IMR-90 (cell line): Measurements from ENCODE around the gene IL36RN. TPM values are rescaled to one million over a fixed set of nuclear protein-coding genes. Genes with fewer than 3 reads are reported as not detected.

Experiments
- ATAC-seq: fragments of 200-7000 bp; cut with Tn5 transposase; 2 replicates; pipeline ENCODE4 v1.9.1; 2020; ENCODE audit warnings: low read depth, mild to moderate bottlenecking, moderate library complexity
- BruUV-seq: library from RNA; stranded (reverse); fragments of 400-500 nt; replicated peaks from 2 replicates; lab custom pipeline; 2021; lab: Mats Ljungman, UMichigan
- CTCF ChIA-PET: fragments of 300-600 bp; formaldehyde crosslinking; extraction: SDS; loops from one replicate; lab custom pipeline; 2021; ENCODE audit warnings: antibody characterized with exemption; lab: Yijun Ruan, JAX
- POLR2A ChIA-PET: fragments of 300-600 bp; sonication (Branson Sonifier 250); formaldehyde crosslinking; loops from one replicate; lab custom pipeline; 2022; ENCODE audit warnings: antibody characterized with exemption; ENCODE audit not compliant: unreplicated experiment; lab: Charles Lee
- DNase-seq: peaks from one replicate; pipeline ENCODE4 v3.0.0; 2013
- H2AFZ ChIP-seq: replicated peaks from 2 replicates; pipeline ENCODE3; 2013; ENCODE audit warnings: low read length, mild to moderate bottlenecking; ENCODE audit not compliant: poor library complexity
- H2AK5ac ChIP-seq: 2 replicates; pipeline ENCODE4 v1.6.1; 2013; ENCODE audit warnings: low read depth, low read length, inconsistent platforms
- H2AK9ac ChIP-seq: replicated peaks from 2 replicates; pipeline ENCODE3; 2013; ENCODE audit warnings: mild to moderate bottlenecking, low read depth, low read length, moderate library complexity; ENCODE audit not compliant: poor library complexity
- H2BK120ac ChIP-seq: 2 replicates; pipeline ENCODE4 v1.6.1; 2013; ENCODE audit warnings: low read depth, low read length, inconsistent platforms
- H2BK15ac ChIP-seq: 3 replicates; pipeline ENCODE4 v1.6.1; 2013; ENCODE audit warnings: low read depth, low read length, inconsistent platforms
- H2BK20ac ChIP-seq: 2 replicates; pipeline ENCODE4 v1.6.1; 2013; ENCODE audit warnings: low read depth, mild to moderate bottlenecking, inconsistent platforms, low read length, moderate library complexity
- H2BK5ac ChIP-seq: 2 replicates; pipeline ENCODE4 v1.6.1; 2013; ENCODE audit warnings: mild to moderate bottlenecking, low read depth, low read length, inconsistent platforms; ENCODE audit not compliant: poor library complexity, severe bottlenecking
- H3K14ac ChIP-seq: replicated peaks from 2 replicates; pipeline ENCODE4 v1.6.1; 2013; ENCODE audit warnings: low read depth, low read length, inconsistent platforms
- H3K18ac ChIP-seq: 2 replicates; pipeline ENCODE4 v1.6.1; 2013; ENCODE audit warnings: low read depth, low read length, control low read depth
- H3K23ac ChIP-seq: 2 replicates; pipeline ENCODE4 v1.6.1; 2013; ENCODE audit warnings: low read depth, low read length, inconsistent platforms
- H3K27ac ChIP-seq: 2 replicates; pipeline ENCODE4 v1.5.1; 2013; ENCODE audit warnings: mild to moderate bottlenecking, control low read depth, low read length; ENCODE audit not compliant: insufficient read depth
- H3K27me3 ChIP-seq: 2 replicates; pipeline ENCODE4 v1.6.1; 2013; ENCODE audit warnings: low read length; ENCODE audit not compliant: control insufficient read depth, insufficient read depth
- H3K36me3 ChIP-seq: 2 replicates; pipeline ENCODE4 v1.6.1; 2013; ENCODE audit warnings: low read length, mixed read lengths; ENCODE audit not compliant: control insufficient read depth, insufficient read depth
- H3K4ac ChIP-seq: 2 replicates; pipeline ENCODE4 v1.6.1; 2013; ENCODE audit warnings: low read depth, low read length, inconsistent platforms
- H3K4me1 ChIP-seq: 2 replicates; pipeline ENCODE4 v1.6.1; 2013; ENCODE audit warnings: low read length, mixed read lengths; ENCODE audit not compliant: control insufficient read depth, insufficient read depth
- H3K4me2 ChIP-seq: 2 replicates; pipeline ENCODE4 v1.6.1; 2013; ENCODE audit warnings: low read depth, mild to moderate bottlenecking, control low read depth, low read length, moderate library complexity
- H3K4me3 ChIP-seq: 2 replicates; pipeline ENCODE4 v1.5.1; 2013; ENCODE audit warnings: low read depth, mild to moderate bottlenecking, control low read depth, low read length, moderate library complexity; ENCODE audit not compliant: insufficient read depth
- H3K56ac ChIP-seq: 2 replicates; pipeline ENCODE4 v1.6.1; 2013; ENCODE audit warnings: low read length, inconsistent platforms; ENCODE audit not compliant: insufficient read depth; ENCODE audit errors: extremely low read depth
- H3K79me1 ChIP-seq, 2 experiments: 2 replicates each; pipeline ENCODE4 v1.6.1; 2013; ENCODE audit warnings: low read length in 2 of 2, inconsistent platforms in 1 of 2, low read depth in 1 of 2
- H3K9ac ChIP-seq: 2 replicates; pipeline ENCODE4 v1.6.1; 2013; ENCODE audit warnings: low read depth, low read length, control low read depth
- H3K9me1 ChIP-seq: 2 replicates; pipeline ENCODE4 v1.6.1; 2013; ENCODE audit warnings: low read length, inconsistent platforms; ENCODE audit not compliant: insufficient read depth
- H3K9me3 ChIP-seq: 2 replicates; pipeline ENCODE4 v1.6.1; 2013; ENCODE audit warnings: low read length; ENCODE audit not compliant: control insufficient read depth, insufficient read depth
- H4K20me1 ChIP-seq: 2 replicates; pipeline ENCODE4 v1.6.1; 2013; ENCODE audit warnings: low read length, inconsistent platforms; ENCODE audit not compliant: insufficient read depth
- H4K5ac ChIP-seq: 2 replicates; pipeline ENCODE4 v1.6.1; 2013; ENCODE audit warnings: mild to moderate bottlenecking, low read depth, low read length, control low read depth
- H4K8ac ChIP-seq, 2 experiments: 2 replicates each; pipeline ENCODE4 v1.6.1; 2013; ENCODE audit warnings: low read depth in 2 of 2, low read length in 2 of 2, control low read depth in 1 of 2, inconsistent platforms in 1 of 2
- H4K91ac ChIP-seq: 2 replicates; pipeline ENCODE4 v1.6.1; 2013; ENCODE audit warnings: low read depth, low read length, inconsistent platforms; ENCODE audit not compliant: insufficient read depth
- BHLHE40 ChIP-seq: fragments of 150-350 bp; IDR thresholded peaks from 2 replicates; pipeline ENCODE4 v1.6.1; 2016; ENCODE audit warnings: mild to moderate bottlenecking, low read depth, low read length
- MAFK ChIP-seq: IDR thresholded peaks from 2 replicates; pipeline ENCODE4 v1.6.1; 2012; ENCODE audit warnings: low read depth, low read length, improper control_type of control experiment
- MXI1 ChIP-seq: IDR thresholded peaks from 2 replicates; pipeline ENCODE4 v1.6.1; 2012; ENCODE audit warnings: low read depth, mild to moderate bottlenecking, low read length, moderate library complexity, borderline replicate concordance
- NFE2L2 ChIP-seq: fragments of 150-350 bp; IDR thresholded peaks from 2 replicates; pipeline ENCODE4 v1.6.1; 2016; ENCODE audit warnings: low read depth, mild to moderate bottlenecking, low read length
- POLR2A ChIP-seq: IDR thresholded peaks from 2 replicates; pipeline ENCODE4 v1.6.1; 2012; ENCODE audit warnings: mild to moderate bottlenecking, low read depth, low read length
- RAD21 ChIP-seq: IDR thresholded peaks from 2 replicates; pipeline ENCODE4 v1.6.1; 2012; ENCODE audit warnings: low read length, improper control_type of control experiment
- RCOR1 ChIP-seq: IDR thresholded peaks from 2 replicates; pipeline ENCODE4 v1.6.1; 2012; ENCODE audit warnings: mild to moderate bottlenecking, low read length, improper control_type of control experiment; ENCODE audit not compliant: insufficient replicate concordance
- RFX5 ChIP-seq: IDR thresholded peaks from 2 replicates; pipeline ENCODE4 v1.8.0; 2012; ENCODE audit warnings: low read depth, mild to moderate bottlenecking, low read length, moderate library complexity
- WGBS, 2 experiments: methylation state at CpG; one replicate each; pipeline versions ENCODE4 v1.1.5 to v1.1.7; 2013; ENCODE audit warnings: missing lambda C conversion rate in 2 of 2; ENCODE audit not compliant: insufficient read length in 1 of 2; ENCODE audit errors: extremely low coverage in 2 of 2; 5-methylcytosine and 5-hydroxymethylcytosine counted together
- dilution Hi-C: fragments of 300-500 bp; cut with HindIII; formaldehyde crosslinking; loops from one replicate; pipeline ENCODE4 v1.14.3; 2018; ENCODE audit warnings: low sequenced_read_pairs; ENCODE audit not compliant: unreplicated experiment
- in situ Hi-C: fragments of 300-500 bp; cut with MboI; formaldehyde crosslinking; loops from 3 replicates; pipeline ENCODE4 v1.14.3; 2019; ENCODE audit warnings: low sequenced_read_pairs, inconsistent platforms, mixed read lengths
- intact Hi-C: fragments of 100-400 bp; cut with micrococcal nuclease; formaldehyde crosslinking; loops from 2 replicates; pipeline ENCODE4 v1.10.0; 2022
- polyA plus RNA-seq, 3 experiments: library from polyadenylated mRNA; depleted of rRNA; stranded (reverse); fragments of >200 nt; gene quantifications; 2 replicates each; pipeline ENCODE4 v1.2.3, GENCODE V29; 2012; ENCODE audit warnings: low replicate concordance in 1 of 3
- total RNA-seq: library from RNA; depleted of rRNA; stranded (reverse); fragments of >200 nt; gene quantifications from 2 replicates; pipeline ENCODE4 v1.2.3, GENCODE V29; 2012
- TF ChIP-seq, protein P1 (sequence below): fragments of 150-350 bp; IDR thresholded peaks from 2 replicates; pipeline ENCODE4 v1.6.1; 2017; ENCODE audit warnings: mild to moderate bottlenecking, antibody characterized with exemption, low read length, low read depth
- TF ChIP-seq, protein P2 (sequence below): conservative IDR thresholded peaks from 2 replicates; pipeline ENCODE4 v1.5.1; 2012; ENCODE audit warnings: mild to moderate bottlenecking, low read depth, low read length, improper control_type of control experiment

IL36RN gene
- total and polyA plus RNA-seq, 2 of the 4 experiments (the other 2 are of a cell fraction) = not detected

DNA sequence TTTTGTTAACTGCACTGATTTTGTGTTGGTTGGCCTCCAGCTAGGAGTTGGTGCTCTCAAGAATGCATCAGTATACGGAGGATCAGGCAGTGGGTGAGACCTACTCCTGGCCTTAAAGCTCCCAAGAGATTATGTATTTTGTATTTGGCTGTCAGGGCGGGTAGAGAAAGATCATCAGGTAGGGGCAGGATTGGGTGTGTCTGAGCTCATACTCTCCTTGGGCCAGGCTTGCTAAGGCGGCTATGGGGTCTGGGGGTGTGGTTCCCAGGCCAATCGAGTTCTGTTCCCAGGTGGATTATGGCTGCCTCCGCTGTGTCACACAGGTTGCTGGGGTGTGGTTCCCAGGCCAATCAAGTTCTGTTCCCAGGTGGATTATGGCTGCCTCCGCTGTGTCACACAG is 39.5 kb downstream of the IL36RN start:
- no peak for TF ChIP-seq NFE2L2
- no peak for TF ChIP-seq MXI1
- TF ChIP-seq MAFK = no peak
- no peak for TF ChIP-seq RCOR1
- TF ChIP-seq, protein P1, sequence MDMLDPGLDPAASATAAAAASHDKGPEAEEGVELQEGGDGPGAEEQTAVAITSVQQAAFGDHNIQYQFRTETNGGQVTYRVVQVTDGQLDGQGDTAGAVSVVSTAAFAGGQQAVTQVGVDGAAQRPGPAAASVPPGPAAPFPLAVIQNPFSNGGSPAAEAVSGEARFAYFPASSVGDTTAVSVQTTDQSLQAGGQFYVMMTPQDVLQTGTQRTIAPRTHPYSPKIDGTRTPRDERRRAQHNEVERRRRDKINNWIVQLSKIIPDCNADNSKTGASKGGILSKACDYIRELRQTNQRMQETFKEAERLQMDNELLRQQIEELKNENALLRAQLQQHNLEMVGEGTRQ = no peak
- no peak for TF ChIP-seq BHLHE40
- no peak for TF ChIP-seq RFX5
- TF ChIP-seq POLR2A = no peak
- no peak for TF ChIP-seq RAD21
- TF ChIP-seq, protein P2, sequence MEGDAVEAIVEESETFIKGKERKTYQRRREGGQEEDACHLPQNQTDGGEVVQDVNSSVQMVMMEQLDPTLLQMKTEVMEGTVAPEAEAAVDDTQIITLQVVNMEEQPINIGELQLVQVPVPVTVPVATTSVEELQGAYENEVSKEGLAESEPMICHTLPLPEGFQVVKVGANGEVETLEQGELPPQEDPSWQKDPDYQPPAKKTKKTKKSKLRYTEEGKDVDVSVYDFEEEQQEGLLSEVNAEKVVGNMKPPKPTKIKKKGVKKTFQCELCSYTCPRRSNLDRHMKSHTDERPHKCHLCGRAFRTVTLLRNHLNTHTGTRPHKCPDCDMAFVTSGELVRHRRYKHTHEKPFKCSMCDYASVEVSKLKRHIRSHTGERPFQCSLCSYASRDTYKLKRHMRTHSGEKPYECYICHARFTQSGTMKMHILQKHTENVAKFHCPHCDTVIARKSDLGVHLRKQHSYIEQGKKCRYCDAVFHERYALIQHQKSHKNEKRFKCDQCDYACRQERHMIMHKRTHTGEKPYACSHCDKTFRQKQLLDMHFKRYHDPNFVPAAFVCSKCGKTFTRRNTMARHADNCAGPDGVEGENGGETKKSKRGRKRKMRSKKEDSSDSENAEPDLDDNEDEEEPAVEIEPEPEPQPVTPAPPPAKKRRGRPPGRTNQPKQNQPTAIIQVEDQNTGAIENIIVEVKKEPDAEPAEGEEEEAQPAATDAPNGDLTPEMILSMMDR = no peak
- in situ Hi-C loops = no loop called here
- dilution Hi-C loops = no loop called here
- Histone ChIP-seq H3K27ac (no peak overlapping the region), H3K27me3 (no peaks in the 10 kb centered on the region), H3K56ac (no peak overlapping the region), H4K20me1 (no peaks in the 10 kb centered on the region), H3K14ac (no peak overlapping the region), H3K4ac (no peak overlapping the region), H2BK120ac (no peak overlapping the region), H3K9me3 (no peaks in the 10 kb centered on the region), H2BK5ac (no peak overlapping the region), H2AK5ac (no peak overlapping the region), H3K9ac (no peak overlapping the region), H4K8ac (no peak overlapping the region), H3K36me3 (no peaks in the 10 kb centered on the region), H3K18ac (no peak overlapping the region), H2AFZ (no peak overlapping the region), H3K79me1 (no peaks in the 10 kb centered on the region), H2BK20ac (no peak overlapping the region), H4K91ac (no peak overlapping the region), H3K23ac (no peak overlapping the region), H2AK9ac (no peak overlapping the region), H3K9me1 (no peaks in the 10 kb centered on the region), H4K5ac (no peak overlapping the region), H3K4me1 (no peaks in the 10 kb centered on the region), H2BK15ac (no peak overlapping the region), H3K4me3 (no peak overlapping the region), H3K4me2 (no peak overlapping the region)
- intact Hi-C loops = no loop called here
- no peak for DNase-seq
- ChIA-PET POLR2A (no interaction called here), CTCF (interaction anchor here (0.6 kb wide), 1 partner anchor 14 kb away, joined by 5 read pairs; no protein-coding TSS in a partner anchor)
- 100% methylated on average over 1 of the region's 6 CpGs; no CpG with 5 or more reads in 1 of the 2 experiments for WGBS, 2 experiments
- no TSS peak for BruUV-seq
- ATAC-seq = no peak
